ENCODE results near the gene GABARAPL2.
"Not testable (repeated sequence)": the region's sequence is repeated elsewhere in the genome, so short reads cannot be mapped to it uniquely, and the experiment has no call there.

Gene GABARAPL2

DNA sequence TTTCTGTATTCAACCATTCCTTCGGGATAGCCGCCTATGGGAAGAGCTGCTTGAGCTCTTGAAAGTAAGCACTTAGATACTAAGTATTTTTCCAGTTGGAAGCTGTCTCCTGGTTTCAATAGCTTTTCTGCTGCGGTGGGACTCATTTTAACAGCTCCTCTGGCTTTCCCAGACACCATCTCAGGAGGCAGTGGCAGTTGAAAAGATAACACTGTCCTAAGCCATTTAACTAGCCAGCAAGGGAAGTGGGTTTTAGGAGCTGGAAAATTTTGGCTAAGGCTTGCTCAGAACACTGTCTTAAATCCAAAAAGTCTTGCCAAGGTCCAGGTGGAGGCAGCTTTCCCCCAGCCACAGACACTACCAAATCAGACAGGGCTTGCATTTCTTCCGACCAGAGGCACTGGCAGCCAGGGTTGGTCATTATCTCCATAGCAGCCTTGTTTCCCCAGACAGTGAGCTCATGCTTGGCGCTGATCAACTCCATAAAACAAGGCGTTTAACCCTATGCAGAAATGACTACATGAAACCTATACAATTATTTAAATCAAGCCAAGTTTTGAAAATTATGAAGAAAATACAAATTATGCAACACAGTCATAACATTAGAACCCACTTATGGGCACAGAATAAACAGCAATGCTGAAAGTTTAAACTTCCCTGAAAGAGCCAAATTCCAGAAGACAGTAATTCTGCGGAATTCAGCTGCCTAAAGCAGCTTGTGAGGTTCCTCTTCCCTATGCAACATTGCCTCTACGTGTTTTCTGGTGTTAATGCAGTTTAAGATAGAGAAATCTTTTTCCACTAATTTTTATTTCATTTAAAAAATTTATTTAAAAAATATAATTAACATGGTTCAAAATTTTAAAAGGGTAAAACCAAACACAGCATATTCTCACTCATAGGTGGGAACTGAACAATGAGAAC, 25.0 kb downstream of the GABARAPL2 start:
- in situ Hi-C loops (cut with MboI; ENCODE audit: low sequenced_read_pairs), result no loop called here

DNA sequence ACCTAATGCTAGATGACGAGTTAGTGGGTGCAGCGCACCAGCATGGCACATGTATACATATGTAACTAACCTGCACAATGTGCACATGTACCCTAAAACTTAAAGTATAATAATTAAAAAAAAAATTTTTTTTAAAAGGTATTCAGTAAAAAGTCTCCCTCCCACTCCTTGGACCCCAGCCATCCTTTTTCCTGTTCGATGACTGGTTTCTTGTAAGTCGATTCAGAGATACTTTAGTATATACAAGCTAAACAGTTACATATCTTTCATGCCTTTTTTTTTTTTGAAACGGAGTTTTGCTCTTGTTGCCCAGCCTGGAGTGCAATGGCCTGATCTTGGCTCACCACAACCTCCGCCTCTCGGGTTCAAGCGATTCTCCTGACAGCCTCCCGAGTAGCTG, 25.7 kb downstream of the GABARAPL2 start:
- in situ Hi-C loops (cut with MboI; ENCODE audit: low sequenced_read_pairs), result not testable (repeated sequence)

DNA sequence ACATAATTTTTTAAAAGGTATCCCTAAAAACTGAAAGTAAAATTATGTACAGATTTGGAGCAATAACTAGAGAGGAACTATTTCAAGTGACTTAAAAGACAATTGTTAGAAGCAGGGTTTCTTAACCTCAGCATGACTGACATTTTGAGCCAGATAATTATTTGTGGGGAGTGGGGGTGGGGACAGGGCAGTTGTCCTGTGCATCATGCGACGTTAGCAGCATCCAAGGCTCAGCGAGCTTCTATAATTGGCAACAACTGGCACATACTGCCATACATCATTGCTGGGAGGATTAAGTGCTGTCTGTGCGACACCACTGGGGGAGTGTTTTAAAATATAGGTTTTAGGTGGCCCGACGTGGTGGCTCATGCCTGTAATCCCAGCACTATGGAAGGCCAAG, 27.1 kb downstream of the GABARAPL2 start:
- in situ Hi-C loops (cut with MboI; ENCODE audit: low sequenced_read_pairs), result no loop called here

DNA sequence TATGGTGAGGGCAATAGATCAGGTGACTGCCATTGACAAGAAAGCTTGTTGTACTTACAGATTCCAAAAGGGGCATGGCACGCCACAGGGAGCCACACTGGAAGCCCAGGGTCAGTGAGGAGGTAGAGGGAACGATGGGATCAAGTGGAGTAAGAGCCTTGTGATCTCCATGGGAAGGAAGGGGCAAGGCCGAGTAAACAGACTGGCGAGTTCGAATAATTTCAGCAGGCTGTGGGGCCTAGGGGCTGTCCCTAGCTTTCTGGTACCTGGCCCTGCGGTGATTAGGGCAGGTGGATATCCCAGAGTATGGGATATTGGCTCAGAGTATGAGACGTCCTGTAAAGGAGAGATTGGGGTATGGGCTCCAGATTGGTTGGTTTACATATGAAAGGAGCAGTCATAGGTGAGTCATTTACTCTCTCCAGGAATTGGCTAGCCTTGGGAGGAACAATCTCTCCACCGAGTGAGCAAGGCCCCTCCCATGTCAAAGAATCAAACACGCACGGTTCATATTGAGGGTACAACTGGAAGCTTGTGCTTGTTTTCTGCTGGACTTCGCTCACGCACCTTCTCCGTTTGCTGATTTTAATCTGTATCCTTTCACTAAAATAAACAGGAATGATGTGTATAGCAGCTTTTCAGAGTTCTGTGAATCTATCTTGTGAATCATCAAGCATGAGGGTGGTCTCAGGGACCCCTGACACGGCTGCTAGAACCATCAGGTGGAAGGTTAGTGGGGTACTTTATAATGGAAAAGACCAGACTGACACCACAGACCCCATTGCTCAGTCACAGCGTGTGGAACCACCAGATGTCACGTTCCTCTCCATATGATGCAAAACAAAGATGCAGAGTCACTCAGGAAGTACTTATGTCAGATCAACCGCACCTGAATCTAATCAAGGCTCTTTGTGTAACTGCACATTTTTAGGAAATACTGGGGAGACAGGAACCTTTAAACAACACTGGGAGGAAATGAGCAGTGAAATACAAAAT, 27.9 kb downstream of the GABARAPL2 start:
- in situ Hi-C loops (cut with MboI; ENCODE audit: low sequenced_read_pairs), result no loop called here

DNA sequence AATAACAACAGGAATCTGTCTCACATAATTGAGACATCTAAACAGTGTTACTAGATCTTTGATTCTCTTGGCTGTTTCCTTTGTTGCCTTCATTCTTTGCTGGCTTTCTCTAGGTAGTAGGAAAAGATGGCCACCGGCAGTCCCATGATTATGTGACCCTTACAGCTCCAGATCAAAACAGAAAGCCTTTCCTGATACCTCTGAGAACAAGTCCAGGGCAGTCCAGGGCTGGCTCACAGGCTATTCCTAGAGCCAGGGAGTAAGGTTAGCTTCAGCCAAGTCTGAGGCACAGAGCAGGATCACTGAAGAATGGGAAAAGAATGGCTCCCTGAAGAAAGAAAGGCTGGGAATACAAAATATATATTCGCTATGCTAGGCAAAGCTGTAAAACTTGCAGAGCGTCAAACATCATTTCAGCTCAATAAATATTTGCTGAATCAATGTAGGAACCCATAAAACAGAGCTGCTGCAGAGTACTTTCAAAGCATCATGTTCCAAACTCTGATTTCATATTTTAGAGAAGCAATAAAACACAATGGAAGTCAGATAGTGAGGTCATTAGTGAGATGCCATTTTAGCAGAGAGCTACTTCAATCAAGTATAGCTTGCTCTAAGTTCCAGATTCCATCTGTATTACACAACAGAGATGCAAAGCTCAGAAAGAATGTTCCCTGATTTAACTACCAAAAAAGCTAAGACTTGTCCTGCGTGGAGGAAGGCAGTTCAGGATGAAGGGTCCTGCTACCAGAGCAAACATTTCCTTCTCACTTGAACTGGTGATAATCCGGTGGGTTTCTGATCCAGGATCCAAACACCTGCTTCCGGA, 33.5 kb downstream of the GABARAPL2 start:
- in situ Hi-C loops (cut with MboI; ENCODE audit: low sequenced_read_pairs), result no loop called here

DNA sequence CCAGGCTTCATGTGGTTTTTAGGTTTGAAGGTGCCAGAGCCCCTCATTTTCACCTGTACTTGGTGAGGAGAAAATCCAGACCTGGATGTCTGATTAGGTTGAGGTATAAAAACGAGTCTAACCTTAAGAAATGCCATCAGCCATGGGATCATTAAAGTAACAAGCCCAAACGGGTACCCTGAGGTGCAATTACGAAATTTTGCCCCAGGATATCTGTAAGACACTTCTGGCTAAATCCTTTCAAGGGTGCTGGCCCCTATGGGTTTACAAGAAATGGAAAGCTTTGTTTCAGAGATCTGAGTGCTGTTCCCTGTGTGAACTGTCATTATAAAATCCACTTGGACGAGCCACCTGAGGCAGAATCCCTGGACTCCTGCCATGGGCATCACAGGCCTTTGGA, 37.1 kb downstream of the GABARAPL2 start:
- in situ Hi-C loops (cut with MboI; ENCODE audit: low sequenced_read_pairs), result no loop called here

DNA sequence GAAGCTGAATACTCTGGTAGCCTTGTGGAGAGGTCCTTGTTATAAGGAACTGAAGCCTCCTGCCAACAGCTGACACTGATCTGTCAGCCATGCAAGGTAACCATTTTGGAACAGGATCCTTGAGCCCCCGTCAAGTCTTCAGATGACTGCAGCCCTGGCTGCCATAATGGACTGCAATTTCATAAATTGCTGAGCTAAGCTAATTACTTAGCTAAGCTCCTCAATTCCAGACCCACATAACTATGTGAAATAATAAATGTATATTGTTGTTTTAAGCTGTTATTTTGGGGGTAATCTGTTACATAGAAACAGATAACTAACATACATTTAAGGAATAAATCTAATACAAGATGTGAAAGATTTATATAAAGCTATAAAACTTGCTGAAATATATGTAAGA, 40.3 kb downstream of the GABARAPL2 start:
- in situ Hi-C loops (cut with MboI; ENCODE audit: low sequenced_read_pairs), result no loop called here

DNA sequence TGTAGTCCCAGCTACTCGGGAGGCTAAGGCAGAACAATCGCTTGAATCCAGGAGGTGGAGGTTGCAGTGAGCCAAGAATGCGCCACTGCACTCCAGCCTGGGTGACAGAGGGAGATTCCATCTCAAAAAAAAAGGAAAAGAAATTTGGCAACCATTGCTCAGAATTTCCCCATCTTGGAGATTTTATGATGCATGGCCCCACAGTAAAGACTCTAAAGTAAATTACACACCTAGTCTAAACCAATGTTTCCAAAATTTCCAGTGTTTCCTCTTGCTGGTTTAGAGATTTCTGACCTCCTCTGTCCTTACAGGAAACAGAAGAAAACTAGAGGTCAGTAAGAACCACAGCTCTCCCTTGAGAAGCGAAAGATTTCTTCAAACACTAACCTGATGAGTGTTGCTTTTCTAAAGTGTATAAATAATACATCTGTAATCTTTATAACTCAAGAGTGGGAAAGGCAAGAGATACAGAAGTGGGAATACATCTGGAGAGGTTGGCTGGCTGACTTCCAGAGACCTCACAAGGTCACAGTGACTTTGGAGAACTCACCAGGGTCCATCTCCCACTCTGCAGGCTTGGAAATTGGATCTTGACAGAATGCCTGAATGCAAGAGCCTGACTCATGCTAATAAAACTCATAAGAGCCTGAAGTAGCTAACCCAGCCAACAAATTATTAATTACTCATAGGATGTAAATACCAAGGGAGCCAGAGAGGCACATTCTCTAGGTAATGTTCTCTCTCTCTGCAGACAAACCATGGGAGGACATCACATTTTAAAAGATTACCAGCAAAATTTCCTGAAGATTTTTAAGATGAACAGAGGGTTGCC, 48.1 kb downstream of the GABARAPL2 start:
- in situ Hi-C loops (cut with MboI; ENCODE audit: low sequenced_read_pairs), result no loop called here

DNA sequence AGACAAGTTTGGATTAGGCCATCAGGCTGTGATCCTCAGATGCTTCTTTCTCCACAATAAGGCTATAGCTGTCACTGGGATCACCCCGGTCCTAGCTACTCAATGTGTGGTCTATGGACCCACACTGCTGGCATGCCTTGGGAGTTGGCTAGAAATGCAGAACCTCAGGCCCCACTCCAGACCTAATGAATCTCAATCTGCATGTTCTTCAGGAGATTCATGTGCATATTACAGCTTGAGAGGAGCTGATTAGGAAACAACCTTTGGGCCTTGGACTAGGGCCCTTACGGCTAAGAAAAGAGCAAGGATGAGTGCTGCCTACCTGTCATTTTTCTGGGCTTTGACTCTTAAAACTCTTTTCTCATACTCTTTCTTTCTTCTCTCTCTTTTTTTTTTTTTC, 49.4 kb downstream of the GABARAPL2 start:
- in situ Hi-C loops (cut with MboI; ENCODE audit: low sequenced_read_pairs), result no loop called here

DNA sequence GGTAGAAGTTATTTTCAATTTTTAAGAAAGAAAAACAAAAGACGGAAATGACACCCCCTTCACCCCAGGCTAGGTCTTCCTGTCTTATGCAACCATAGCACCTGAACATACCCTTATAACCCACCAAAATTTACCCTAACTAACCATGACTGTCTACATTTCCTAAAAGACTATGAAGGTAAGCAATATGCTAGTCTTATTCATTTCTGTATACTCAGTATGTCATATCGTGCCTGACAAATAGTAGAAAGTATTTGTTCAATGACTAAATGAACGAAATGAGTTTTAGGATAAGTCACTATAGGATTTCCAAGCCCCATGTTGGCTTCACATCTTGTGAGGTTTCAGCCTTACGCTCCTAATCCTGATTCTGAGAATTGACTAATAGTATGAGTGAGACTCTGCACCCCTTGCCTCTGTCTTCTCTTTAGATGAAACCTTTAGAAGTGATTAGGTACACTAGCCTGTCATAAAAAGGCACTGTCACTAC, 50.4 kb downstream of the GABARAPL2 start:
- in situ Hi-C loops (cut with MboI; ENCODE audit: low sequenced_read_pairs), result no loop called here

DNA sequence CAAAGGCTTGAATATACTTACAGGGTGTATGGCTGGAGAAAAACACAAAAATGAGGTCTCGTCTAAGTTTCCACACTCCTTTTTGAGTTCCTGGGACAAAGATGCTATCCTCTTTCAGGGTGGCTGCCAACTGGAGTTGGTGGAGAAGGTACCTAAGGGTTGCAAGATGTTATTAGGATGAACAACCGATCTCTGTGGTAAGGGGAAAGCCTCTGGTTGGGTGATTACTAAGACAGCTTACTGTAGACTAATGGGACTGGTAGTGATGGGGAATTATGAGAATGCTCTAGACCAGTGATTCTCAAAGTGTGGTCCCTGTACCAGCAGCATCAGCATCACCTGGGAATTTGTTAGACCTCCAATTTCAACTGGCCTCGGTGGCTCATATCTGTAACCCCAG, 50.9 kb downstream of the GABARAPL2 start:
- in situ Hi-C loops (cut with MboI; ENCODE audit: low sequenced_read_pairs), result no loop called here

DNA sequence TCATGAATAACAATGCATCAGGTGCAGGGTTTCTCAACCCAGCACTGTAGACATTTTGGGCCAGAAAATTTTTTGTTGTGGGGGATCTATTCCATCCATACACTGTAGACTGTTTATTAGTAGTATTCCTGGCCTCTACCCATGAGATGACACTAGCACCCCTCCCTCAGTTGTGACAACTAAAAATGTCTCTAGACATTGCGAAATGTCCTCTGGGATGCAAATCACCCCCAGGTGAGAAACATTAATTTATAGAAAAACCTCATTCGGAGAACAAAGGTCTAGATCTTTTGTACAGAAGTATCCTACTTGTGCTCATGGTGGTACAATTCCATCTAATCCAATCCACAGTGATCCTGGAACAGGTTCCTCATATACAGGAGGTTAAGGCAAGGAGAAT, 52.6 kb downstream of the GABARAPL2 start:
- in situ Hi-C loops (cut with MboI; ENCODE audit: low sequenced_read_pairs), result no loop called here

DNA sequence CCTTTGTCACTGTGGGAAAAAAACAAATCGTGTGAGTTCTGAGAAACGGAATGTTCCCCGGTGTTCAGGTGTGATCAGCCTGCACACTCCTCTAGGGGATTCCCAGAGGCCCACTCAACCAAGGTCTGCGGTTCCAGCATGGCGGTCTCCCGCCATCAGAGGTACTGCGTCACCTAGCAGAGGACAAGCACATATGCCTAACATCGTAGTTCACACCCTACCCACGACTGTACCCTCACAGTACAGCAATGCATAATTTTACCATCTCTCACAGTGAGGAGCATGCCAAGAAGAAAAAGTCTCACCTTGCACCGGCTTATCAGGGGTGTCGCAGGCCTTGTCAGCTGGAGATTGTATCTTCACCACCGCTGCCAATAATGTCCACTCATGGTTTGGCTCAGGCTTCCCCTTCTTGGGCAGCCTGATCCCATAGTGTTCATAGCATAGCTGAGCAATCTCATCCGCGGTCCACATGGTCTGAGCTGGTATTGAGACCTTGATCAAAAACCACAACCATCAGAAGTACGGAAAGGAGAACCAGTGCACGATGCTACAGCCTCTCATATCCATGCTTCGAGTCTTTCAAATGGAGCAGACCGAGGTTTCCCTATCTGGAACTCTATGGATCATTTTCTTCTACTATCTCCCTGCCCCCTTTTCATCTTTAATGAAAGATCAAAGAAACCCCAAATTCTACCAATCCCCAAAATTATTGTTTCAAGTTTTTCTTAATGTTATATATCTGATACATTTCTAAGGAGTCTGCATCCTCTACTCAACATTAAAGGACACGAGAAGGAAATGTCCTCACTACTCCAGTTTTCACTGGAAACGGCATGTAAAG, 54.4 kb downstream of the GABARAPL2 start:
- in situ Hi-C loops (cut with MboI; ENCODE audit: low sequenced_read_pairs), result no loop called here

DNA sequence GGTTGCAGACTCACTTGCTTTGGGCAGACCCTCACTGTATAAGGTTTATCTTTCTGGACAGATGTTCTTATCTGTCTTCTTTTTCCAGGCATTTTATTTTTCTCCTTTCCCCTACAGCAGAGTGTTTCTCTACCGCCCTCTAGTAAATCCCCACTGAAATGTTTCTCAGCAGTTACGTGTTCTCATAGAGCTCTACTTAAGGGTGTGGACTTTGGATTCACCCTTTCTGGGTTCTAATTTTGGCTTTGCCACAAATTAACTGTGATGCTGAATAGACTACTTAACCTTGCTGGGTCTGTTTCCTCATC, 54.9 kb downstream of the GABARAPL2 start:
- in situ Hi-C loops (cut with MboI; ENCODE audit: low sequenced_read_pairs), result no loop called here

DNA sequence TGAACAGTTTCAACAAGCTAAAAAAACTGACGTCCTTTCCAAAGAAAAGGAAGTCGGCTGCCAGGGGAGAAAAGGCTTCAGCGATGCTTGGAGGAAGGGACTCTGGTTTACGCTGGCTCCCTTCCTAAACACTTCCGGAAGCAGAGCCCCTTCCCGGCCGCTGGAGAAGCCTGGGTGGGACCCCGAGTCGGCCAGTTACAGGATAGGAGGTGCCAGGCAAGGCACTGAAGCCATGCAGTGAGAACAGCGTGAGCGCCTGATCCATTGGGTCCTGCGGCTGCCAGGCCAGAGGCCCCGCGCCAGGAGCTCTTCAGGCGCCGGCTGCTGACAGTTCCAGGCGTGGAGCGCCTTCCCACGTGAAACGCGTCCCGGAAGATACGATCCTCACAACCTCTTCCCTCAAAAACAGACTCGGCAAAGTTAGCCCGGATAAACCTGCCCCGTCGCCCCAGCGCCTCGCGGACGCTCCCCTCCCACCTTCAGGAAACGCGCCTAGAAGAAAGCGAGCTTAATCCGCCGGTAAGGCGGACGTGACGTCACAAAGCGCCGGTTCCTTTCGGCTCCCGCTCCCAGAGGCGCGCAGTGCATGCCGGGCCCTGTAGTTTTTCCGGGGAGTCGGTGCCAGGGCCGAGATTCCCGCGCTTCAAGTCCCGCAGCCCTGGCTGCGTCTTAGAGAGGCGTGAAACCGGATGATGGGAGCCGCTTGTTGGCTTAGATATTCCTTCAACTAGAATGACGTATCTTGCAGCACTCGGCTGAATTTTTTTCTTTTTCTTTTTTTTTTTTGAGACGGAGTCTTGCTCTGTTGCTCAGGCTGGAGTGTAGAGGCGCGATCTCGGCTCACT, 56.8 kb downstream of the GABARAPL2 start, which contains the start of gene ADAT1:
TSS of gene ADAT1 (minus strand) at position 521 of the 845 bp plus-strand sequence. CDS start 2,482 bp downstream, outside the sequence.
- in situ Hi-C loops (cut with MboI; ENCODE audit: low sequenced_read_pairs), result no loop called here

DNA sequence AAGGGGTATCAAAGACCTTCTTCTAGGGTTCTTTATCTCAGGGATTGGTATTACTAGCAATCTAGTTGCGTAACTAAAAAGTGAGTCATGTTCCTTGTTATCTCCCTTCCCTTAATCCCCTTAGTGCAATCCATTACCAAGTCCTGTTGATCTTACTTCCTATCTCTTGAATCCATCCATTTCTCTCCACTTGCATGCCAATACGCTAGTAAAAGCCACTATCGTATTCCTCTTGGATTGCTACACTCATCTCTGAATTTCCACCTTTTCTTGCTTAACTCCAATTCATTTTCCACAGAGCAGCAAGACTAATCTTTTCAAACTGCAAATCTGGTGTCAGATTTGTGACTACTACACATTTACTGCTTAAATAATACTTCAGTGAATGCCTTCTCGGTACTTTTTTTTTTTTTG, 58.7 kb downstream of the GABARAPL2 start:
- in situ Hi-C loops (cut with MboI; ENCODE audit: low sequenced_read_pairs), result no loop called here

DNA sequence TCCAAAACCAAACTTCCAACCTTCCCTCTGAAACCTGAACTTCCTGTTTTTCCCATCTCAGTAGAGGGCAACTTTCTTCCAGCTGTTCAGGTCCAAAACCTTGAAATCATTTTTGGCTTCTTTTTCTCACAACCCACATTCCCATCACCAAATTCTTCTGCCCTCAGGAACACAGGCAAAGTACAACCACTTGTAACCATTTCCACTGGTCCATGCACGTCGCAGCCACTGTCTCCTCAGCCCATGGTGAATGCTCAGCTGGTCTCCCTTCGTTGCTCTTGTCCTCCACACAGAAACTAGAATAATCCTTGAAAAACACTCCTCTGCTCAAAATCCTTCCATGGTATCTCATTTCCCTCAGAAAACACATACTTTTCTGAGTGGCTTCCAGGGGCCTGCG, 60.6 kb downstream of the GABARAPL2 start:
- in situ Hi-C loops (cut with MboI; ENCODE audit: low sequenced_read_pairs), result no loop called here
